Gastroesophageal sphincter (tissue), 4 donors: Measurements from ENCODE around the gene KCNK6. TPM values are rescaled to one million over a fixed set of nuclear protein-coding genes. Genes with fewer than 3 reads are reported as not detected.

Experiments used
- ATAC-seq: fragments of 150-250 bp; one replicate; pipeline ENCODE4 v1.9.1; 2016; ENCODE audit warnings: mild to moderate bottlenecking, moderate library complexity
- H3K27ac ChIP-seq, 4 donors: fragments of 200-600 bp; sonication (generic) in 3 of 4; 1 replicate in 3 of 4; 2 replicates in 1 of 4; pipeline ENCODE4 v1.5.1; 2016 to 2019
- H3K27me3 ChIP-seq: fragments of 200-600 bp; sonication (generic); one replicate; pipeline ENCODE4 v1.5.1; 2019
- H3K36me3 ChIP-seq, 2 donors: fragments of 200-600 bp; sonication (generic); one replicate each; pipeline ENCODE4 v1.5.1; 2019; ENCODE audit warnings: control low read depth in 1 of 2
- H3K4me1 ChIP-seq, 3 donors: fragments of 200-600 bp; sonication (generic); 1 replicate in 2 of 3; 2 replicates in 1 of 3; pipeline ENCODE4 v1.5.1; 2016 to 2019; ENCODE audit warnings: control low read depth in 2 of 3
- H3K4me3 ChIP-seq, 2 donors: fragments of 200-600 bp; sonication (generic); one replicate each; pipeline ENCODE4 v1.5.1; 2019; ENCODE audit warnings: mild to moderate bottlenecking in 1 of 2, moderate library complexity in 1 of 2
- H3K9me3 ChIP-seq, 3 donors: fragments of 200-600 bp; sonication (generic); one replicate each; pipeline ENCODE4 v1.5.1; 2017 to 2019; ENCODE audit warnings: control low read depth in 2 of 3
- EP300 ChIP-seq: sonication (generic); formaldehyde crosslinking; IDR thresholded peaks from one replicate; pipeline ENCODE4 v1.6.1; 2017; ENCODE audit warnings: antibody characterized with exemption, mild to moderate bottlenecking
- POLR2A ChIP-seq, 2 donors: fragments of 450-650 bp; IDR thresholded peaks; one replicate each; pipeline ENCODE4 v1.6.1; 2017; ENCODE audit warnings: antibody characterized with exemption in 2 of 2, mild to moderate bottlenecking in 2 of 2, moderate library complexity in 1 of 2
- POLR2AphosphoS5 ChIP-seq: sonication (generic); formaldehyde crosslinking; IDR thresholded peaks from one replicate; pipeline ENCODE4 v1.6.1; 2017; ENCODE audit warnings: antibody characterized with exemption
- WGBS, 2 donors: methylation state at CpG; one replicate each; pipeline ENCODE4 v1.1.5; 2018; ENCODE audit warnings: low coverage in 1 of 2; 5-methylcytosine and 5-hydroxymethylcytosine counted together
- total RNA-seq, 4 donors: library from RNA; depleted of rRNA; stranded (reverse); fragments of >200 nt; gene quantifications; one replicate each; pipeline ENCODE4 v1.1.0, GENCODE V29; 2016
- TF ChIP-seq, protein P1 (sequence below), 4 experiments: fragments of 200-600 bp in 2 of 4; fragments of 450-650 bp in 2 of 4; sonication (generic) in 1 of 4; IDR thresholded peaks; one replicate each; pipeline ENCODE4 v1.5.1; 2017 to 2019; ENCODE audit warnings: antibody characterized with exemption in 4 of 4, mild to moderate bottlenecking in 2 of 4, moderate library complexity in 2 of 4

The KCNK6 gene
- 1 to 10 TPM; 2.3 to 9.3 (median 6.1) TPM for total RNA-seq

DNA sequence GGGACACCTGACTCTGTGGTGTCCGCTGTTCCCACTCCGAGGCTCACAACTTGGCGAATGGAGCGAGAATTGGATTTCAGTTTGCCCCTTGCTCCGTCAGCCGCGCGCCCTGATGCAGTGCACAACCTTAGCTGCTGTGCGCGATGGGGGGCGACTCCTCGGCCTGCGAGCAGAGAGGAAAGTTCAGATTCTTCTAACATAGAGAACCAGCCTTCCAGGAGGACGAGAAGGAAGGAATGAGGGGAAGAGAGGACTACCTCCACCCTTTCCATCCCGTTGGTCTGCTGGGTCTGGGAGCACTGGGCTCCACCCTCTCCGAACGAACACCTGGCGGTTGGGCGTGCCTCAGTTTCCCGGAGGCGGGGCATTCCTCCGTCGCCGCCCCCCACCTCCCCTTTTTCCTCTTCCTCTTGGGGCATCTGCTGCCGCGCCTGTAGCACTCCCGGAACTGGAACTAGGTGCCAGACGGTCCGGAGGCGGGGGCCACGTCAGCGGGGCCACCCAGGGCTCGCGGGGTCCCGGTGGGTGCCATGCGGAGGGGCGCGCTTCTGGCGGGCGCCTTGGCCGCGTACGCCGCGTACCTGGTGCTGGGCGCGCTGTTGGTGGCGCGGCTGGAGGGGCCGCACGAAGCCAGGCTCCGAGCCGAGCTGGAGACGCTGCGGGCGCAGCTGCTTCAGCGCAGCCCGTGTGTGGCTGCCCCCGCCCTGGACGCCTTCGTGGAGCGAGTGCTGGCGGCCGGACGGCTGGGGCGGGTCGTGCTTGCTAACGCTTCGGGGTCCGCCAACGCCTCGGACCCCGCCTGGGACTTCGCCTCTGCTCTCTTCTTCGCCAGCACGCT is at the start of gene KCNK6:
TSS of gene KCNK6 (plus strand) at position 425 of the 838 bp plus-strand sequence. CDS start at position 531, 106 bp downstream.
- Histone ChIP-seq H3K4me3 (peak within 1 kb of the TSS; percentile 57 to 74), H3K27me3 (peaks cover 15% of the 10 kb centered on the region), H3K27ac (peak within 1 kb of the TSS in 3 of 4 donors; percentile 77 to 82 (median 77)), H3K4me1 (peaks cover 0 to 62% (median 24%) of the 10 kb centered on the region in 3 donors), H3K36me3 (peaks cover 0 to 5% of the 10 kb centered on the region in 2 donors), H3K9me3 (no peaks in the 10 kb centered on the region)
- TF ChIP-seq, protein P1, sequence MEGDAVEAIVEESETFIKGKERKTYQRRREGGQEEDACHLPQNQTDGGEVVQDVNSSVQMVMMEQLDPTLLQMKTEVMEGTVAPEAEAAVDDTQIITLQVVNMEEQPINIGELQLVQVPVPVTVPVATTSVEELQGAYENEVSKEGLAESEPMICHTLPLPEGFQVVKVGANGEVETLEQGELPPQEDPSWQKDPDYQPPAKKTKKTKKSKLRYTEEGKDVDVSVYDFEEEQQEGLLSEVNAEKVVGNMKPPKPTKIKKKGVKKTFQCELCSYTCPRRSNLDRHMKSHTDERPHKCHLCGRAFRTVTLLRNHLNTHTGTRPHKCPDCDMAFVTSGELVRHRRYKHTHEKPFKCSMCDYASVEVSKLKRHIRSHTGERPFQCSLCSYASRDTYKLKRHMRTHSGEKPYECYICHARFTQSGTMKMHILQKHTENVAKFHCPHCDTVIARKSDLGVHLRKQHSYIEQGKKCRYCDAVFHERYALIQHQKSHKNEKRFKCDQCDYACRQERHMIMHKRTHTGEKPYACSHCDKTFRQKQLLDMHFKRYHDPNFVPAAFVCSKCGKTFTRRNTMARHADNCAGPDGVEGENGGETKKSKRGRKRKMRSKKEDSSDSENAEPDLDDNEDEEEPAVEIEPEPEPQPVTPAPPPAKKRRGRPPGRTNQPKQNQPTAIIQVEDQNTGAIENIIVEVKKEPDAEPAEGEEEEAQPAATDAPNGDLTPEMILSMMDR (IDR thresholded peaks at IDR 0.05), result no peak
- TF ChIP-seq POLR2AphosphoS5 (no peak), POLR2A (IDR thresholded peaks at IDR 0.05) (peak in 1 of 2 donors; percentile 26)
- WGBS, 2 donors, result 0% methylated on average over 4 of the region's 76 CpGs; no CpG with 5 or more reads in 1 of the 2 donors
- no peak for ATAC-seq

DNA sequence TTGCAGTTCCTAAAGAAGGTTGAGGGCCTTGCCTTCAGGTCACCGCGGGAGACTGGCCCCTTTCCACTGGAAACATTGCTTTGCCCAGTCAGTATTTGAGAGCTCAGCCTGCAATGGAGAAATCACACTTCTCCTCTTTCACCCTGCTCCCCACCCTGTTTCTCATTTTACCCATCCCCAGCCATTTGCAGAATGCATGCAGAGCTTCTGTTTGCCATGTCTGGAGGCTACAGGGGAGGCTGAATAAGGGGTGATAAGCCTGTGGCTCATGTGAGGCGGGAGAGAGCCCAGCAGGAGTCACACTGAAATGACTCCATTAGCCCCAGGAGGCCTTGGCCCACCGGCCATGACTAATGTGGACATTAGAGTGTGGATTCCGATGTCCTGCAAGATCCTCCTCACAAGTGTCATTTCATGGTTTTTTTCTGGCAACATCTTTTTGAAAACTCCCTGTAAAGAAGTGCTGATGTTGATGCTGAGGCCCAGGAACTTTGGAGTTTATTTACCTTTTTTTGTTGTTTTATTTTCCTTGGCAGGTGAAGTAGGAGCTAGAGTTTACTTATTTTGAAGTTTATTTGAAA is 49.0 kb upstream of the KCNK6 start:
- H3K9me3 ChIP-seq, result no peaks in the 10 kb centered on the region
- TF ChIP-seq POLR2A (IDR thresholded peaks at IDR 0.05) (no peak), POLR2AphosphoS5 (no peak), EP300 (no peak)
- TF ChIP-seq, protein P1 (IDR thresholded peaks at IDR 0.05), result no peak
- ATAC-seq, result no peak

DNA sequence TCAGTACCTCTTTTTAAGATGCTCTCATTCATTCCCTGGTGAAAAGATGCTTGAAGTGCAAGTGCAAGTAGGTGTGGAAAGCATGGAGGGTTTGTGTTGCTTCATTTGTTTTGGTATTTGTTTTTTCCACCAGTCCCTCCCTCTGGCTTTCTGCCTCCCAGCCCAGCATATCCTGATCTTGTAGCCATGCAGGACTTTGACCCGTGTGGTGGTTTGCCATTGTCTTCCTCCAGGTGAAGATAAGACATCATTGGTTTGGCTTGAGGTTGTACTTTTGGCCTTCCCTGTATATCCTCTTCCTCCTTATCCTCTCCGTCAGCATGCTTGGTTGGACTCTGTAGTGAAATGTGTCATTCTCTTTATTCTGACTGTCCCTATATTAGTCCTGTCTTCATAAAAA is 46.1 kb upstream of the KCNK6 start:
- H3K4me1 ChIP-seq, result peaks cover 0 to 26% (median 9%) of the 10 kb centered on the region in 3 donors
- ATAC-seq, result no peak
- H3K36me3 ChIP-seq, result no peaks in the 10 kb centered on the region
- H3K27ac ChIP-seq, result no peak overlapping the region
- no peaks in the 10 kb centered on the region for H3K9me3 ChIP-seq
- 73 to 88% methylated on average over 2 of the region's 2 CpGs for WGBS, 2 donors
- TF ChIP-seq POLR2AphosphoS5, result no peak
- H3K4me3 ChIP-seq, result no peak overlapping the region
- no peaks in the 10 kb centered on the region for H3K27me3 ChIP-seq

More for the DNA sequence above, 49.0 kb upstream of the KCNK6 start:
- Histone ChIP-seq H3K27ac (no peak overlapping the region), H3K4me1 (peaks cover 0 to 6% (median 0%) of the 10 kb centered on the region in 3 donors), H3K36me3 (no peaks in the 10 kb centered on the region), H3K4me3 (no peak overlapping the region), H3K27me3 (no peaks in the 10 kb centered on the region)
- WGBS, 2 donors, result 68 to 71% methylated on average over 2 to 5 of the region's 5 CpGs

DNA sequence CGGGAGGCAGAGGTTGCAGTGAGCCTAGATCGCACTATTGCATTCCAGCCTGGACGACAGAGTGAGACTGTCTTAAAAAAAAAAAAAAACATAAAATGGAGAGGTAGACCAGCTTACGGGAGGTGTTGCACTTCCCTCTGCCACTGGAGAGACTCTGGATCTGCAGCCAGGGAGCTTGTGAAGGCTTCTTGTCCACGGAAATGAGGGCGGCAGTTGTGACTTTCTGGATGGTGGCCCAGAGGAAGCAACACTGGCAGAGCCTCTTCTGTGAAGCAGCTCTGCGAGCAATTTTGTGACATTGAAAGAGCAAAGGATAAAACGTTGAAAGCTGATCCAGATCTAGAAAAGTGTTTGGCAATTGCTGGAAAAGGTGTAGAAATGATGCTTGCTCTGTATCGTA is 44.9 kb upstream of the KCNK6 start:
- no peaks in the 10 kb centered on the region for H3K36me3 ChIP-seq
- ATAC-seq, result no peak
- TF ChIP-seq POLR2AphosphoS5, result no peak
- no peak for TF ChIP-seq EP300
- TF ChIP-seq, protein P1 (IDR thresholded peaks at IDR 0.05), result no peak
- no peak for TF ChIP-seq POLR2A (IDR thresholded peaks at IDR 0.05)
- H3K4me1 ChIP-seq, result peaks cover 0 to 32% (median 12%) of the 10 kb centered on the region in 3 donors
- 39 to 54% methylated on average over 8 of the region's 9 CpGs for WGBS, 2 donors
- no peak overlapping the region for H3K27ac ChIP-seq
- no peaks in the 10 kb centered on the region for H3K27me3 ChIP-seq
- no peak overlapping the region for H3K4me3 ChIP-seq
- no peaks in the 10 kb centered on the region for H3K9me3 ChIP-seq

DNA sequence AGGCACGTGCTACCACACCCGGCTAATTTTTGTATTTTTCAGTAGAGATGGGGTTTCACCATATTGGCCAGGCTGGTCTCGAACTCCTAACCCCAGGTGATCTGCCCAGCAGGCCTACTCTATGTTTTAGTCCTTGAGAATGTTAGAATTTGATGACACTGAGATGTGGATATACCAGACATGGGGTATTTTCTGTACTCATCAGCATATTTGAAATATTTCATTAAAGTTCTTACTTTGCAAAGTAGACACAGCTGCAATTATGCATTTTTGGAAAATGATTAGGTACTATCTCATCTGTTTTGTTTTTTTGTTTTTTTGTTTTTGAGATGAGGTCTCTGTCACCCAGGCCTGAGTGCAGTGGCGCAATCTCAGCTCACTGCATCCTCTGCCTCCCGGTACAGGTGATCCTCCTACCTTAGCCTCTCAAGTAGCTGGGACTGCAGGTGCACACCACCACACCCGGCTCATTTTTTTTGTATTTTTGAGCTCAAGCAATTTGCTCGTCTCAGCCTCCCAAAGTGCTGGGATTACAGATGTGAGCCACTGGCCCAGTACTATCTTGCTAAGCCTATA is 42.6 kb upstream of the KCNK6 start:
- Histone ChIP-seq H3K27me3 (no peaks in the 10 kb centered on the region), H3K4me1 (peaks cover 0 to 32% (median 12%) of the 10 kb centered on the region in 3 donors), H3K9me3 (no peaks in the 10 kb centered on the region), H3K4me3 (no peak overlapping the region), H3K36me3 (no peaks in the 10 kb centered on the region), H3K27ac (peak overlapping the region in 3 of 4 donors; percentile 67 to 79 (median 70))
- ATAC-seq, result no peak
- WGBS, 2 donors, result 86 to 93% methylated on average over 3 to 6 of the region's 7 CpGs
- TF ChIP-seq, protein P1 (IDR thresholded peaks at IDR 0.05), result no peak
- no peak for TF ChIP-seq POLR2AphosphoS5
- no peak for TF ChIP-seq EP300
- no peak for TF ChIP-seq POLR2A (IDR thresholded peaks at IDR 0.05)
